GM21447 (cell line): ENCODE data around the gene AKAP17A.
"Not testable (repeated sequence)": the region's sequence is repeated elsewhere in the genome, so short reads cannot be mapped to it uniquely, and the experiment has no call there.

Experiments
- ATAC-seq: cut with Tn5 transposase; IDR thresholded peaks from one replicate; pipeline ENCODE4 v1.9.1; 2021; ENCODE audit not compliant: unreplicated experiment

Gene AKAP17A

GRCh38 chrX:1601768-1602085, 10.3 kb downstream of the AKAP17A start:
- no peak for ATAC-seq

GRCh38 chrX:1602299-1602698, 10.9 kb downstream of the AKAP17A start:
- no peak for ATAC-seq

- no peak for ATAC-seq
Measured at GRCh38 chrX:1606496-1606895, 15.1 kb downstream of the AKAP17A start.

- no peak for ATAC-seq
Measured at GRCh38 chrX:1609311-1609710, 17.9 kb downstream of the AKAP17A start.

GRCh38 chrX:1609762-1610161, 18.4 kb downstream of the AKAP17A start:
- no peak for ATAC-seq

GRCh38 chrX:1610166-1610565, 18.8 kb downstream of the AKAP17A start:
- ATAC-seq = peak; percentile 71

- no peak for ATAC-seq
Measured at GRCh38 chrX:1610736-1611135, 19.3 kb downstream of the AKAP17A start.

- ATAC-seq = no peak
Measured at GRCh38 chrX:1612641-1613286, 21.4 kb downstream of the AKAP17A start.

GRCh38 chrX:1614927-1615326, 23.5 kb downstream of the AKAP17A start, which contains the start of gene ASMT:
TSS of gene ASMT (plus strand) at chrX:1615059. CDS start at chrX:1615200, 141 bp downstream.
- no peak for ATAC-seq

- no peak for ATAC-seq
Measured at GRCh38 chrX:1618689-1619088, 27.3 kb downstream of the AKAP17A start.

- ATAC-seq = no peak
Measured at GRCh38 chrX:1623691-1624090, 32.3 kb downstream of the AKAP17A start.

- not testable (repeated sequence) for ATAC-seq
Measured at GRCh38 chrX:1624158-1624860, 32.9 kb downstream of the AKAP17A start.

- ATAC-seq = not testable (repeated sequence)
Measured at GRCh38 chrX:1624861-1625215, 33.4 kb downstream of the AKAP17A start.

GRCh38 chrX:1629244-1629643, 37.8 kb downstream of the AKAP17A start:
- ATAC-seq = no peak

- no peak for ATAC-seq
Measured at GRCh38 chrX:1646009-1646408, 54.6 kb downstream of the AKAP17A start.

- no peak for ATAC-seq
Measured at GRCh38 chrX:1649621-1650020, 58.2 kb downstream of the AKAP17A start.
